Posterior cingulate gyrus (tissue), 11 donors: ENCODE measurements around the gene DAAM1.

Experiments used
- DNase-seq, 10 donors: peaks; one replicate each; pipeline versions ENCODE4 v3.0.0 to v3.0.0-alpha.2; 2020 to 2021; ENCODE audit warnings: mixed read lengths in 3 of 10
- intact Hi-C: fragments of 100-400 bp; cut with DNase I; formaldehyde crosslinking; loops from one replicate; pipeline ENCODE4 v1.15.1; 2023

DAAM1 gene

GRCh38 chr14:59187118-59187517 lies 1.3 kb upstream of the DAAM1 start:
- DNase-seq: no peak
- intact Hi-C loops: no loop called here

- intact Hi-C loops: no loop called here
- peak; percentile 16 to 89 (median 43) for DNase-seq
These were observed 536 bp upstream of the DAAM1 start for GRCh38 chr14:59187802-59188460.

- intact Hi-C loops: no loop called here
- DNase-seq: peak; percentile 21 to 92 (median 33)
These were observed 771 bp downstream of the DAAM1 start for GRCh38 chr14:59189091-59189785.

- intact Hi-C loops: no loop called here
- peak; percentile 65 to 96 (median 78) for DNase-seq
These were observed 1.4 kb downstream of the DAAM1 start for GRCh38 chr14:59189786-59190368.

- intact Hi-C loops: no loop called here
These were observed 1.9 kb downstream of the DAAM1 start for GRCh38 chr14:59190372-59190771.

GRCh38 chr14:59195912-59196311 lies 7.4 kb downstream of the DAAM1 start:
- DNase-seq: no peak

More at GRCh38 chr14:59190372-59190771, 1.9 kb downstream of the DAAM1 start:
- DNase-seq: no peak

GRCh38 chr14:59197695-59198262 lies 9.3 kb downstream of the DAAM1 start:
- DNase-seq: no peak
- intact Hi-C loops: no loop called here

More at GRCh38 chr14:59195912-59196311, 7.4 kb downstream of the DAAM1 start:
- intact Hi-C loops: no loop called here

GRCh38 chr14:59199205-59199604 lies 10.7 kb downstream of the DAAM1 start:
- DNase-seq: no peak
- intact Hi-C loops: no loop called here

GRCh38 chr14:59199614-59200013 lies 11.1 kb downstream of the DAAM1 start:
- intact Hi-C loops: no loop called here
- DNase-seq: no peak

- no peak for DNase-seq
- intact Hi-C loops: no loop called here
These were observed 11.7 kb downstream of the DAAM1 start for GRCh38 chr14:59200195-59200594.

- intact Hi-C loops: no loop called here
- no peak for DNase-seq
These were observed 13.6 kb downstream of the DAAM1 start for GRCh38 chr14:59202031-59202430.

- intact Hi-C loops: no loop called here
- no peak for DNase-seq
These were observed 15.8 kb downstream of the DAAM1 start for GRCh38 chr14:59204305-59204704.

GRCh38 chr14:59206892-59207291 lies 18.4 kb downstream of the DAAM1 start:
- intact Hi-C loops: no loop called here
- DNase-seq: no peak

GRCh38 chr14:59207506-59207933 lies 19.1 kb downstream of the DAAM1 start:
- intact Hi-C loops: no loop called here
- no peak for DNase-seq

GRCh38 chr14:59208224-59208814 lies 19.9 kb downstream of the DAAM1 start:
- intact Hi-C loops: no loop called here
- DNase-seq: no peak

GRCh38 chr14:59208954-59209353 lies 20.5 kb downstream of the DAAM1 start:
- intact Hi-C loops: no loop called here
- DNase-seq: no peak

- intact Hi-C loops: no loop called here
- DNase-seq: no peak
These were observed 22.2 kb downstream of the DAAM1 start for GRCh38 chr14:59210621-59211020.

GRCh38 chr14:59213368-59214315 lies 25.2 kb downstream of the DAAM1 start:
- no peak for DNase-seq
- intact Hi-C loops: no loop called here

- DNase-seq: no peak
- intact Hi-C loops: no loop called here
These were observed 26.3 kb downstream of the DAAM1 start for GRCh38 chr14:59214702-59215302.
